Measurements from ENCODE around the gene SPRY4. TPM values are rescaled to one million over a fixed set of nuclear protein-coding genes. Genes with fewer than 3 reads are reported as not detected.

The SPRY4 gene
- total and polyA plus RNA-seq, 9 donors, result 26.4 to 89.4 (median 59.4) TPM

DNA sequence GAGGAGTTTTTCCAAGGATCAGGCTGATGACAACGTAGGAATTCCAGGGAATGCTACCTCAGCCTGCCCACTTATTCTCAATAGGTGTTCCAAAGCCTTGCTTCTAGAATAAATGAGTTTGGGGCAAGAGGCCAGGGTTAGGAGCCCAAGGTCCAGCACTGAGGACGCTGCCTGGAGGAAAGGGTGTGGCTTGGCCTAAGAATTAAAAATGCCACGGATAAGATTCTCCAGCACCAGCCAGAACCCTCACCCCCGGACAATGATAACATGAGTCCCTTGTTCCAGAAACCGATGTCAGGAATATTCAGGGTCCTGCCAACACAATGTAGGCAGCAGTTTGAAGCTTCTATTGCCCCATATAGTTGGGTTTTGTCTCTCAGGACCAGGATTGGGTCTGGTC lies 7.6 kb downstream of the SPRY4 start:
- H3K36me3 ChIP-seq (ENCODE audit: control insufficient read depth, insufficient read depth, low read length), result peaks cover 43% of the 10 kb centered on the region
- no peaks in the 10 kb centered on the region for H3K9me3 ChIP-seq (replicated peaks; ENCODE audit: control insufficient read depth, low read depth, low read length)
- no peak for DNase-seq
- H3K27ac ChIP-seq (ENCODE audit: low read length), result peak overlapping the region; percentile 56
- H3K27me3 ChIP-seq (ENCODE audit: control insufficient read depth, insufficient read depth, low read length), result no peaks in the 10 kb centered on the region
- no peak overlapping the region for H3K4me3 ChIP-seq (ENCODE audit: low read length)
- WGBS (ENCODE audit: insufficient coverage), result 55% methylated on average over 2 of the region's 5 CpGs
- peaks cover 93% of the 10 kb centered on the region for H3K4me1 ChIP-seq (ENCODE audit: control insufficient read depth, insufficient read depth, low read length)

DNA sequence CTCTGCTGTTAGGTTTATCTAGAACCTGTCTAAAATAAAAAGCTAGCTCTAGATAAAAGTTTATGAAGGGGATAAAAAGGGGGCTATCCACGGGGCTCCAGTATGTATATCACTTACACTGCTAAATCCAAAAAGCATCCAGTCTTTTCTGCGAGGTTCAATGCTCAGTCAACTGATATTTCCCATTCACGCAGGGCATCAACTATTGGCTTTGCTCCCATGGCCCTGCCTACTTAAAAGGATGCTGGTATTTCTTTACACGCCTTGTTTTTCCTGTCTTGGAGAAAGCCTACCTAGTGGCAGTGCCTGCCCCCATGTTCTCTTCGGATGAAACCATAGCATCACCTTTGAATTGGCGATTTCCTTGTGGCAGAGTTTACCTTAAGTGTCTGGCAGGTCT lies 8.1 kb downstream of the SPRY4 start:
- Histone ChIP-seq H3K27me3 (ENCODE audit: control insufficient read depth, insufficient read depth, low read length) (no peaks in the 10 kb centered on the region), H3K9me3 (replicated peaks; ENCODE audit: control insufficient read depth, low read depth, low read length) (no peaks in the 10 kb centered on the region), H3K4me3 (ENCODE audit: low read length) (no peak overlapping the region), H3K4me1 (ENCODE audit: control insufficient read depth, insufficient read depth, low read length) (peaks cover 92% of the 10 kb centered on the region), H3K36me3 (ENCODE audit: control insufficient read depth, insufficient read depth, low read length) (peaks cover 47% of the 10 kb centered on the region), H3K27ac (ENCODE audit: low read length) (peak overlapping the region; percentile 72)
- WGBS (ENCODE audit: insufficient coverage), result 31% methylated on average over 5 of the region's 6 CpGs
- no peak for DNase-seq

DNA sequence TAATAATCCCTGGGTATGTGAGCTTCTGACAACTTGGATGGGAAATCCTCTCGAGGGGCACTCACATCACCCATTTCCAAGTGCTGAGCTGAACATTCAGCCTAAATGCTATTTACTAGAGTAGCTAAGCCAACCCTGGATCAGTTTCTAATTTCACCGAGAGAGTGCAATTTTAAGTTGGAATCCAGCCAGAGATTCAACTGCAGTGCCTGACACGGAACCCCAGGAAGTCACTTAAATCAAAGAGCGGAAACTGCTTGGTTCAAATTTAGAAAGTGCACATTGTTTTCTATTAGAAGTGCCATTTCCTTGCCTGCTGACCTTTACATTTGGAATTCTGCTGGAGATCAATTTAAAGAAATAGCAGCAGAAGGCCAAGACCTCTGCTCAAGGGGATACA lies 8.8 kb downstream of the SPRY4 start:
- Histone ChIP-seq H3K4me3 (ENCODE audit: low read length) (no peak overlapping the region), H3K36me3 (ENCODE audit: control insufficient read depth, insufficient read depth, low read length) (peaks cover 53% of the 10 kb centered on the region), H3K9me3 (replicated peaks; ENCODE audit: control insufficient read depth, low read depth, low read length) (no peaks in the 10 kb centered on the region), H3K4me1 (ENCODE audit: control insufficient read depth, insufficient read depth, low read length) (peaks cover 90% of the 10 kb centered on the region), H3K27ac (ENCODE audit: low read length) (peak overlapping the region; percentile 72), H3K27me3 (ENCODE audit: control insufficient read depth, insufficient read depth, low read length) (no peaks in the 10 kb centered on the region)
- peak; percentile 91 for DNase-seq
- 3% methylated on average over 3 of the region's 4 CpGs for WGBS (ENCODE audit: insufficient coverage)

DNA sequence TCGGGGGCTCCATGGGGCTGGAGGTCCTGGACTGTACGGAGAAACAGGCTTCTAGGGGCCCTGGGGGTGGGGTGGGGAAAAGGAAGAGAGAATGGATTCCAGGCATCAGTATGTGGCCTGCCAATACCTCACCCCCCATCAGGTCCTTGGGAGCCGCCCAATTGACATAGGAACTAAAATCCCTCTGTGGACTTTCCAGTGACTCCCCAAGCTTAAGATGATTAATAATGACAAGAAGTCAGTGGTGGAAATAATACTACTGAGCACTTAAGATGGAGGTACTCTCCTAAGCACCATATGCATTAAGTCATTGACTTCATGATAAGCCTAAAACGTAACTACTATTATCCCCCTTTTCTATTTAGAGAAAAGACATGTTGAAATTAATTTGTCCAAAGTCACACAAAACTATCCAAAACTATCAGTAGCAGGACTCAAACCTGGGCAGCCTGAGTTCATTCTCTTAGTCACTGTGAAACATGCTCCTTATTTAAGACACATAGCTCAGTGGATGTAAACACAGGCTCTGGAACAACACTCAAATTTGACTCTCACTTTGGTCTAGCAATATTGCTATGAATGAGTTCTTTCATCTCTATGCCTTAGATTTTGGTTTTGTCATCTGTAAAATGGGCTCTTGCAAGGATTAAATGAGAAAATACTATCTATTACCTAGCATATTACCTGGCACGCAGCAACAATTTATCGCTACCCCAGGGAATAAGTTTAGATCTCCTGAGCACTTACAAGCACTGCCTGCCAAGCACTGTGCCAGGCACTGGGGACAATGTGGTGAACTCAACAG lies 9.5 kb downstream of the SPRY4 start:
- peaks cover 60% of the 10 kb centered on the region for H3K36me3 ChIP-seq (ENCODE audit: control insufficient read depth, insufficient read depth, low read length)
- no peak for DNase-seq
- H3K4me1 ChIP-seq (ENCODE audit: control insufficient read depth, insufficient read depth, low read length), result peaks cover 89% of the 10 kb centered on the region
- H3K27ac ChIP-seq (ENCODE audit: low read length), result peak overlapping the region; percentile 72
- WGBS (ENCODE audit: insufficient coverage), result 49% methylated on average over 2 of the region's 6 CpGs
- H3K27me3 ChIP-seq (ENCODE audit: control insufficient read depth, insufficient read depth, low read length), result no peaks in the 10 kb centered on the region
- H3K4me3 ChIP-seq (ENCODE audit: low read length), result no peak overlapping the region
- H3K9me3 ChIP-seq (replicated peaks; ENCODE audit: control insufficient read depth, low read depth, low read length), result no peaks in the 10 kb centered on the region

DNA sequence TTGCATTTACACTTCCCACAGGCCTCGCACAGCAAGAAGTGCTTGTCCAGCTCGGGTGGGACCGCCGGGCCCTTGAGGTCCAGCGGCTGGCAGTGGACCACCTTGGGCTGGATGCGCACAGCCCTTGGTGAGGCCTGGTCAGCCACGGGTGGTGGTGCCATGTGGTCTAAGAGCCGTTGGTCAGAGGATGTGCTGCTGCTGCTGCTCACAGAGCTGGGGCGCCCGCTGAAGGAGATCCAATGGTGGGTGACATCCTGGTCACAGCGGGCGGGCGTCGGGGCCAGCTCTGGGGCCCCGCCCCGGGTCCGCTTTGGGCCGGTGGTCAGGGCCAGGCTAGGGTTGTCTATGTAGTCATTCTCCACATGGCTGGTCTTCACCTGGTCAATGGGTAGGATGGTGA lies 10.2 kb downstream of the SPRY4 start:
- Histone ChIP-seq H3K27ac (ENCODE audit: low read length) (peak overlapping the region; percentile 45), H3K27me3 (ENCODE audit: control insufficient read depth, insufficient read depth, low read length) (no peaks in the 10 kb centered on the region), H3K4me3 (ENCODE audit: low read length) (no peak overlapping the region), H3K36me3 (ENCODE audit: control insufficient read depth, insufficient read depth, low read length) (peaks cover 66% of the 10 kb centered on the region), H3K9me3 (replicated peaks; ENCODE audit: control insufficient read depth, low read depth, low read length) (no peaks in the 10 kb centered on the region), H3K4me1 (ENCODE audit: control insufficient read depth, insufficient read depth, low read length) (peaks cover 82% of the 10 kb centered on the region)
- WGBS (ENCODE audit: insufficient coverage), result 67% methylated on average over 18 of the region's 18 CpGs
- no peak for DNase-seq

DNA sequence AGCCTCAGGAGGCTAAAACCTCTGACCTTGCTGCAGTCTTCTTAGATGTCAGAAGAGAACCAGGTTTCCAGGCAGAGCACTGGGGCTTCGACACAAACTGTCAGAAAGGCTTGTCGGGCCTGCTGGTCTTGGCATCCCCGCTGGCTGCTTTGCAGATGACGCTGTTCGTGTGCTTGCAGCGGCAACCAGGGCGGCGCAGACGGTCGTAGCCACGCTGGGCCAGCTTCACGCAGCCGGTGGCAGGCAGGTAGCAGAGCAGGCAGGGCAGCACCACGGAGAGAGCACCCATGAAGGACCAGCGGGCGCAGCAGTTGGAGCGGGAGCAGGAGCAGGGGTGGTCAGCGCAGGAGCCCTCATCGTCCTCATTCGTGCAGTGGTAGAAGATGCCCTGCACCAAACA lies 10.7 kb downstream of the SPRY4 start:
- Histone ChIP-seq H3K36me3 (ENCODE audit: control insufficient read depth, insufficient read depth, low read length) (peaks cover 63% of the 10 kb centered on the region), H3K27ac (ENCODE audit: low read length) (peak overlapping the region; percentile 82), H3K4me3 (ENCODE audit: low read length) (no peak overlapping the region), H3K9me3 (replicated peaks; ENCODE audit: control insufficient read depth, low read depth, low read length) (no peaks in the 10 kb centered on the region), H3K4me1 (ENCODE audit: control insufficient read depth, insufficient read depth, low read length) (peaks cover 77% of the 10 kb centered on the region), H3K27me3 (ENCODE audit: control insufficient read depth, insufficient read depth, low read length) (no peaks in the 10 kb centered on the region)
- WGBS (ENCODE audit: insufficient coverage), result 56% methylated on average over 17 of the region's 20 CpGs
- no peak for DNase-seq

DNA sequence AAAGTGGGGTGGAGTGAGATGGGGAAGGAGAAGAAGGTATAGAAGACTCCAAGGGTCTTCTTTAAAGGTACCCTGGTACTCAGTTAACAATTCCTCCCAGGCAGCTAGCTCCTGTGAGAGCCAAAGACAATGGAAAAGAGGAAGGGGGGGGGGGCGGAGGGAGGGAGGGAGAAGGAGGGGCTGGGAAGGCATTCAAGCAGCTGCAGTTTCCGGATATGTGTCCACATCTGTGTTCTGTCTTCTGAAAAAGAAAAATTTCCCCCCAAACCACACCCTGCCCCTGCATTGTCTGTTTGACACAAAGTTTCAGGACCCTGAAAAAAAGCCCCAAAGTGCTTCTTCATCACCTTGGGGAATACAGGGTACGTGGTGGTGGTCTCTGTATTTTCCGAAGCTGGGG lies 11.1 kb downstream of the SPRY4 start:
- H3K9me3 ChIP-seq (replicated peaks; ENCODE audit: control insufficient read depth, low read depth, low read length), result no peaks in the 10 kb centered on the region
- H3K4me3 ChIP-seq (ENCODE audit: low read length), result no peak overlapping the region
- 0% methylated on average over 2 of the region's 4 CpGs for WGBS (ENCODE audit: insufficient coverage)
- peak overlapping the region; percentile 82 for H3K27ac ChIP-seq (ENCODE audit: low read length)
- H3K27me3 ChIP-seq (ENCODE audit: control insufficient read depth, insufficient read depth, low read length), result no peaks in the 10 kb centered on the region
- H3K36me3 ChIP-seq (ENCODE audit: control insufficient read depth, insufficient read depth, low read length), result peaks cover 63% of the 10 kb centered on the region
- peaks cover 73% of the 10 kb centered on the region for H3K4me1 ChIP-seq (ENCODE audit: control insufficient read depth, insufficient read depth, low read length)
- peak; percentile 90 for DNase-seq

DNA sequence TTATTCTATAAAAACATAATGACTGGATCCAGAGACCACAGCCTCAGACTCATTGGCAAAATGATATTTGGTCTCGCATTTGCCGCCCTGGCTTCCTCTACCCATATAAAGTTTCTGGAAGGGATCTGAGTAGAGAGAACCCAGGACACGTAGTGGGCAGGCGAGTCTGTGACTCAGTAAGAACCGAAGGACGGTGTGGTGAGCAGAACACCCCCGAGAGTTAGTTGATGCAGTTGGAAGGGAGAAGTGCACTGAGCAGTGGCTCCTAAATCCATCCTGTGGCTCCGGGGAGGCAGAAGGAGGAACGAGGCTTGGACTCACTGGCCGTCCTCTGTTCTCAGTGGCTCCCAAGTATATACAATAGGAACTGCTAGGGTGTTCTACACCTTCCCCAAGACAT lies 11.5 kb downstream of the SPRY4 start:
- no peak for DNase-seq
- Histone ChIP-seq H3K27me3 (ENCODE audit: control insufficient read depth, insufficient read depth, low read length) (no peaks in the 10 kb centered on the region), H3K4me1 (ENCODE audit: control insufficient read depth, insufficient read depth, low read length) (peaks cover 69% of the 10 kb centered on the region), H3K9me3 (replicated peaks; ENCODE audit: control insufficient read depth, low read depth, low read length) (no peaks in the 10 kb centered on the region), H3K36me3 (ENCODE audit: control insufficient read depth, insufficient read depth, low read length) (peaks cover 64% of the 10 kb centered on the region), H3K4me3 (ENCODE audit: low read length) (no peak overlapping the region), H3K27ac (ENCODE audit: low read length) (peak overlapping the region; percentile 71)
- WGBS (ENCODE audit: insufficient coverage), result 32% methylated on average over 5 of the region's 10 CpGs

DNA sequence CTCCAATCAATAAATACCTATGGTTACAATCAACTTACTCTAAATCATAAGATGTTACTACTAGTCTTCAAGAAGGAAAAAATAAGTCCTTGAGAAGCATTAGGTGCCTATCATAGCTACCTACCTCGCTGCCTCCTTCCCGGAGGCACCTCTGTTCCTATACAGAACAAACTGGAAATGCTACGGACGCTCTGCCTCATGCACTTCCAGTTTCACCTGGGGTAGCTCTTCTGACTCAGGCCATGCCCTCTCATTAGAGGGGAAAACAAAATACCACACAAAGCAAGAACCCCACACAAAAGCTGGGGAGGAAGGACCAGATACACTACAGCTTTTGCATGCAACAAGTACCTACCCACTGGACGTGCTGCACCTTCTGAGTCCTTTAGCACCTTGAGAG lies 12.4 kb downstream of the SPRY4 start:
- Histone ChIP-seq H3K27ac (ENCODE audit: low read length) (no peak overlapping the region), H3K36me3 (ENCODE audit: control insufficient read depth, insufficient read depth, low read length) (peaks cover 63% of the 10 kb centered on the region), H3K9me3 (replicated peaks; ENCODE audit: control insufficient read depth, low read depth, low read length) (no peaks in the 10 kb centered on the region), H3K27me3 (ENCODE audit: control insufficient read depth, insufficient read depth, low read length) (no peaks in the 10 kb centered on the region), H3K4me1 (ENCODE audit: control insufficient read depth, insufficient read depth, low read length) (peaks cover 61% of the 10 kb centered on the region), H3K4me3 (ENCODE audit: low read length) (no peak overlapping the region)
- no peak for DNase-seq
- no CpG with 5 or more reads among the region's 5 CpGs for WGBS (ENCODE audit: insufficient coverage)

DNA sequence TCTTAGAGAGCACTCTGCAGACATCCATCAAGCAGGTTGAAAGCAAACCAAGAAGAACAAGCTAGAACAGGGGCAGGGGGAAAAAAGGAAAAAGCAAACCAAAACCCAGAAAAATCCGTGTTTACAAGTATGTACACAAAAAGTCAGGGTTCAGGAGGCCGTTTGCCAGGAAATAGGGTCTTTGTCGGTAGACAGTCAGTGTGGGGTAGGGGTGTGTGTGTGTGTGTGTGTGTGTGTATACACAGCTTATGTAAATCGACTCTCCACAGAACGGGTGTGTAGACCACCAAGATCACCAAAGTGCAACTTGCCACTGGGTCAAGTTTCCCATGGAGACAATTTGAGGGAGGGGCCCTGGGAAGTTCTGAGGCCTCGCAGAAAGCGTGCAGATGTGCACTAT lies 13.1 kb downstream of the SPRY4 start:
- DNase-seq, result no peak
- H3K27ac ChIP-seq (ENCODE audit: low read length), result no peak overlapping the region
- no peaks in the 10 kb centered on the region for H3K27me3 ChIP-seq (ENCODE audit: control insufficient read depth, insufficient read depth, low read length)
- H3K9me3 ChIP-seq (replicated peaks; ENCODE audit: control insufficient read depth, low read depth, low read length), result no peaks in the 10 kb centered on the region
- WGBS (ENCODE audit: insufficient coverage), result 54% methylated on average over 3 of the region's 7 CpGs
- no peak overlapping the region for H3K4me3 ChIP-seq (ENCODE audit: low read length)
- H3K36me3 ChIP-seq (ENCODE audit: control insufficient read depth, insufficient read depth, low read length), result peaks cover 59% of the 10 kb centered on the region
- H3K4me1 ChIP-seq (ENCODE audit: control insufficient read depth, insufficient read depth, low read length), result peaks cover 55% of the 10 kb centered on the region
